C4-2B (cell line): ENCODE results near the gene DOCK3.
"Not testable (repeated sequence)": the region's sequence is repeated elsewhere in the genome, so short reads cannot be mapped to it uniquely, and the experiment has no call there.

Experiments
- H3K27ac ChIP-seq: fragments of 450-650 bp; 2 replicates; pipeline ENCODE4 v1.5.1; 2017
- ZFX ChIP-seq: fragments of 450-650 bp; IDR thresholded peaks from 2 replicates; pipeline ENCODE4 v1.6.1; 2017
- TF ChIP-seq, protein P1 (sequence below): fragments of 450-650 bp; conservative IDR thresholded peaks from 2 replicates; pipeline ENCODE4 v1.5.1; 2017; ENCODE audit warnings: mild to moderate bottlenecking

The DOCK3 gene

DNA sequence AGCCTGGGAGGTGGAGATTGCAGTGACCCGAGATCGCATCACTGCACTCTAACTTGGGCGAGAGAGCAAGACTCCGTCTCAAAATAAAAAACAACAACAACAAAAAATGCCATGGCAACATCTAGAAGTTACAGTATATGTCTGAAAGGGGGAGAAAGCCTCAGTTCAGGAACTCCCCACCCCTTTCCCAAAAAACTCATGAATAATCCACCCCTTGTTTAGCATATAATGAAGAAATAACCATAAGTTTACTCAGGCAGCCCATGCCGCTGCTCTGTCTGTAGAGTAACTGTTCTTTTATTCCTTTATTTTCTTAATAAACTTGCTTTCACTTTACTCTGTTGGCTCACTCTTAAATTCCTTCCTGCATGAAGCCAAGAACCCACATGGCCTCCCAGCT is 145.2 kb downstream of the DOCK3 start:
- TF ChIP-seq, protein P1, sequence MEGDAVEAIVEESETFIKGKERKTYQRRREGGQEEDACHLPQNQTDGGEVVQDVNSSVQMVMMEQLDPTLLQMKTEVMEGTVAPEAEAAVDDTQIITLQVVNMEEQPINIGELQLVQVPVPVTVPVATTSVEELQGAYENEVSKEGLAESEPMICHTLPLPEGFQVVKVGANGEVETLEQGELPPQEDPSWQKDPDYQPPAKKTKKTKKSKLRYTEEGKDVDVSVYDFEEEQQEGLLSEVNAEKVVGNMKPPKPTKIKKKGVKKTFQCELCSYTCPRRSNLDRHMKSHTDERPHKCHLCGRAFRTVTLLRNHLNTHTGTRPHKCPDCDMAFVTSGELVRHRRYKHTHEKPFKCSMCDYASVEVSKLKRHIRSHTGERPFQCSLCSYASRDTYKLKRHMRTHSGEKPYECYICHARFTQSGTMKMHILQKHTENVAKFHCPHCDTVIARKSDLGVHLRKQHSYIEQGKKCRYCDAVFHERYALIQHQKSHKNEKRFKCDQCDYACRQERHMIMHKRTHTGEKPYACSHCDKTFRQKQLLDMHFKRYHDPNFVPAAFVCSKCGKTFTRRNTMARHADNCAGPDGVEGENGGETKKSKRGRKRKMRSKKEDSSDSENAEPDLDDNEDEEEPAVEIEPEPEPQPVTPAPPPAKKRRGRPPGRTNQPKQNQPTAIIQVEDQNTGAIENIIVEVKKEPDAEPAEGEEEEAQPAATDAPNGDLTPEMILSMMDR, result no peak
- no peak for TF ChIP-seq ZFX
- H3K27ac ChIP-seq, result no peak overlapping the region

- TF ChIP-seq ZFX, result no peak
- TF ChIP-seq, protein P1, result no peak
Observed at GRCh38 chr3:50825841-50826240, 151.1 kb downstream of the DOCK3 start.

GRCh38 chr3:50830451-50830850 is 155.7 kb downstream of the DOCK3 start:
- TF ChIP-seq, protein P1, result no peak
- no peak for TF ChIP-seq ZFX
- no peak overlapping the region for H3K27ac ChIP-seq

More at GRCh38 chr3:50825841-50826240, 151.1 kb downstream of the DOCK3 start:
- no peak overlapping the region for H3K27ac ChIP-seq

DNA sequence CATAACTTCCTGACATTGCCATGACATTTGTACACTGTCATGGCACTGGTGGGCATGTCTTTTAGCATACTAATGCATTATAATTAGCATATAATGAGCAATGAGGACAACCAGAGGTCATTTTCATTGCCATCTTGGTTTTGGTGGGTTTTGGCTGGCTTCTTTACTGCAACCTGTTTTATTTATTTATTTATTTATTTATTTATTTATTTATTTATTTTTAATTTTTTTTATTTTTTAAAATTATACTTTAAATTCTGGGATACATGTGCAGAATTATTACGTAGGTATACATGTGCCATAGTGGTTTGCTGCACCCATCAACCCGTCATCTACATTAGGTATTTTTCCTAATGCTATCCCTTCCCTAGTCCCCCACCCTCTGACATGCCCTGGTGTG is 156.3 kb downstream of the DOCK3 start:
- not testable (repeated sequence) for H3K27ac ChIP-seq

DNA sequence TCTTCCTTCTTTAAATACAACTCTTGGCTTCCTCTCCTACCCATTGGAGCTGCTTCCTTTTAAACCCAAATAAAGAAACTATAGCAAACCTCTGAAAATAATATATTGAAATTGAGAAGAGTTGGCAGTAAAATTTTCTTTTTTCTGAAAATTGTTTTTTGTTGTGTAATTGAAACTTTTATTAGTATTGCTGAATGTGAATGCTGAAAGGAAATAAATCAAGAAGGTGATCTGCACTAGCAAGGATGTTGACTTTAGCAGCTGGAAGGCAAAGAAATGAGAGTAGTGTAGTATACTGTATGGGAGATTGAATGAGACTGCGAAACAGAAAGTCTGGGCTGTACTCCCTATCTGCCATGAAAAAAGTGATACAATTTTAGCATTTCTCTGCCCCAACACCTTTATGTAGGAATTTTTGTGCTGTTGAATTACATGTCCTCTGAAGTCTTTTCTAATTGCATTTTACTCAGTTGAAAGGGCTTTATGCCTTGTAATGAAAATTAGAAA is 166.3 kb downstream of the DOCK3 start:
- no peak for TF ChIP-seq ZFX
- TF ChIP-seq, protein P1, result no peak

GRCh38 chr3:50848308-50848707 is 173.6 kb downstream of the DOCK3 start:
- TF ChIP-seq, protein P1, result no peak
- no peak for TF ChIP-seq ZFX
- no peak overlapping the region for H3K27ac ChIP-seq

More for the DNA sequence above, 166.3 kb downstream of the DOCK3 start:
- no peak overlapping the region for H3K27ac ChIP-seq

DNA sequence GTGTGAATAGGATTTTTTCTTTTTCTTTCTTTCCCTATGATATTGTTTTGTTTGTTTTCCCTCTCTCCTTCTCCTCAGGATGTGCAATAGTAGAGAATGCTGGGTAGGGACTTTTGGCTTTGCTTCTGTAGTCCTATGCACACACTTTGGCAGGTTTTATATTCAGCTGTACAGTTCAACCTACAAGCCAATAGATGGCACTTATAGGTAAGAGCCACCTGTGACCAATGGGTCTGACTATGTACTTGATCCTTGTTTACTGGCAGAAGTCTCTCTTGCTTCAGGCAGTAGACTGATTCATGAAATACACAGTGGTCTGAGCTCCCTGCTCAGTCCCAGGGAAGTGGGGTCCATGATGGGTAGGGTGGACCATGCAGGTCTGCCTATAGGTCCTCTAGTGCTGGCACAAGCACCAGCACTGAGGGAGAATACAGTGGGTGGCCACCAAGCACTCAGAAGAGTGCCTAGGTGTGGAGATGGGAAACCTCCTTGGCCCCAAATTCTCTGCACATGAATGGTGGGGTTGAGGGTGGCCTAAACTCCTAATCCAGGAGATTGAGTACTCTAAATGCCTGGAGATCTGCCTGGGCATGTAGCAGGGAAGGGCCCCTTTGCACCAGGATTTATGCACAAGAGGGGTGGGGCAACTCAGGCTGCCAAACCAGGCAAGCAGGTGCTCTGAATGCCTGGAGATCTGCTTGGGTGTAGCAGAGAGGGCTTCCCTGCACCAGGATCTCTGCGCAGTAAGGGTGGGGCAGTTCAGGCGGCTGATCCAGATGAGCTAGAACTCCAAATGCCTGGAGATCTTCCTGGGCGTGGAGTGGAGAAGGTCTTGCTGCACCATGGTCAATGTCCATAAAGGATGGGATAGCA is 176.1 kb downstream of the DOCK3 start:
- TF ChIP-seq, protein P1, result no peak
- no peak for TF ChIP-seq ZFX
- H3K27ac ChIP-seq, result no peak overlapping the region
